ENCODE results near the gene DDX39A.
"Not testable (repeated sequence)": the region's sequence is repeated elsewhere in the genome, so short reads cannot be mapped to it uniquely, and the experiment has no call there.

Gene DDX39A

GRCh38 chr19:14383661-14384555 is 35.2 kb downstream of the DDX39A start:
- DNase-seq = peak; percentile 69

- peak; percentile 20 for DNase-seq
Observed at GRCh38 chr19:14381689-14382474, 37.3 kb downstream of the DDX39A start.

GRCh38 chr19:14379294-14380065 is 39.7 kb downstream of the DDX39A start:
- no peak for DNase-seq

- DNase-seq = no peak
Observed at GRCh38 chr19:14378890-14379289, 40.3 kb downstream of the DDX39A start.

- no peak for DNase-seq
Observed at GRCh38 chr19:14377883-14378328, 41.2 kb downstream of the DDX39A start.

GRCh38 chr19:14375582-14376291 is 43.4 kb downstream of the DDX39A start:
- no peak for DNase-seq

- DNase-seq = no peak
Observed at GRCh38 chr19:14375055-14375581, 44.0 kb downstream of the DDX39A start.

GRCh38 chr19:14374313-14374712 is 44.8 kb downstream of the DDX39A start:
- DNase-seq = not testable (repeated sequence)

- not testable (repeated sequence) for DNase-seq
Observed at GRCh38 chr19:14372384-14373077, 46.6 kb downstream of the DDX39A start.

GRCh38 chr19:14371301-14371821 is 47.8 kb downstream of the DDX39A start:
- DNase-seq = no peak

GRCh38 chr19:14370940-14371280 is 48.2 kb downstream of the DDX39A start:
- DNase-seq = no peak

- no peak for DNase-seq
Observed at GRCh38 chr19:14370169-14370939, 48.8 kb downstream of the DDX39A start.

- DNase-seq = no peak
Observed at GRCh38 chr19:14369399-14370168, 49.6 kb downstream of the DDX39A start.

- no peak for DNase-seq
Observed at GRCh38 chr19:14368011-14368513, 51.1 kb downstream of the DDX39A start.

- no peak for DNase-seq
Observed at GRCh38 chr19:14367016-14367415, 52.1 kb downstream of the DDX39A start.

GRCh38 chr19:14366529-14366928 is 52.6 kb downstream of the DDX39A start:
- DNase-seq = no peak

- DNase-seq = not testable (repeated sequence)
Observed at GRCh38 chr19:14364098-14364443, 55.1 kb downstream of the DDX39A start.

- peak; percentile 38 for DNase-seq
Observed at GRCh38 chr19:14363183-14364097, 55.7 kb downstream of the DDX39A start.
